Stimulated activated CD8-positive, alpha-beta memory T cell treated with anti-CD3 and anti-CD28 coated beads, Interleukin-7, amount 100 ng/mL, for 4 hours (primary cell): ENCODE measurements around the gene APLF.
"Not testable (repeated sequence)": the region's sequence is repeated elsewhere in the genome, so short reads cannot be mapped to it uniquely, and the experiment has no call there.

Experiments used
- DNase-seq, 2 donors: peaks; one replicate each; pipeline ENCODE4 v3.0.0-alpha.2; 2020; ENCODE audit warnings: low read depth in 2 of 2

The APLF gene

GRCh38 chr2:68441179-68441993 lies 26.0 kb upstream of the APLF start:
- DNase-seq, result peak; percentile 60 to 82

GRCh38 chr2:68441994-68442322 lies 25.4 kb upstream of the APLF start:
- DNase-seq, result no peak

GRCh38 chr2:68446425-68446824 lies 21.0 kb upstream of the APLF start:
- not testable (repeated sequence) for DNase-seq

- DNase-seq, result no peak
Measured at GRCh38 chr2:68447118-68447517, 20.3 kb upstream of the APLF start.

DNA sequence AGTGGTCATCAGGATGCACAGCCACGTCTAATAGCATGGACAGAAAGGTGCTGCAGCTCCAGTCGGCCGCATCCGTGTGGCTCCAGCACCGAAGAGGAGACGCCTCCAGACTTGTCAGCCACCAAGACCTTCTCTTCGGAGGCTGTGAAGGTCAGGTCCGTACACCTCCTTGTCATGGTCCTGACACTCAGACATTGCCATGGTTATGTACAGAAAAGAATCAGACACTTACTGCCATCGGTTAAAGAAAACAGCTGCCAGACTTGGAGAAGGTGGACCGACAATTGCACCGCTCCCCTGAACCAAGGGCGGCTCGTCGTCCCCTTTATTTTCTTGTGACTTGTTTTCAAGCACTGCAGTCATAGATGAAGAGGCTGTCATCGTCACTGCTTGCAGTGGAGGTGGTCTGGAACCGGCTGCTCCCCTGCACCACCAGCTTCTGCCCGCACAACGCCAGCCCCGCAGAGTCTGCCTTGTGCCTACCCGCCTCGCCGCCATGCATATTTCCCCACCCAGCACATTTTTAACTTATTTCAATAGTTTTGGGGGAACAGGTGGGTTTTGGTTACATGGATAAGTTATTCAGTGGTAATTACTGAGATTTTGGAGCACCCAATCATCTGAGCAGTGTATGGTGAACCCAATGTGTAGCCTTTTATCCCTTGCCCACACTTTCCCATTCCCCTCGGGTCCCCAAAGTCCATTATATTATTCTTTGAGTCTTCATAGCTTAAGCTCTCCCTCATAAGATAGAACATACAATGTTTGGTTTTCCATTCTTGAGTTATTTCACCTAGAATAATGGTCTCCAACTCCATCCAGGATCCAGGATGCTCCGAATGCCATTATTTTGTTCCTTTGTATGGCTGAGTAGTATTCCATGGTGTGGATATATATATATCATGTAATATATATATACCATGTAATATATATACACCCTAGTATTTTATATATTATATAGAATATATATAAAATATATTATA lies 18.4 kb upstream of the APLF start:
- DNase-seq, result no peak

DNA sequence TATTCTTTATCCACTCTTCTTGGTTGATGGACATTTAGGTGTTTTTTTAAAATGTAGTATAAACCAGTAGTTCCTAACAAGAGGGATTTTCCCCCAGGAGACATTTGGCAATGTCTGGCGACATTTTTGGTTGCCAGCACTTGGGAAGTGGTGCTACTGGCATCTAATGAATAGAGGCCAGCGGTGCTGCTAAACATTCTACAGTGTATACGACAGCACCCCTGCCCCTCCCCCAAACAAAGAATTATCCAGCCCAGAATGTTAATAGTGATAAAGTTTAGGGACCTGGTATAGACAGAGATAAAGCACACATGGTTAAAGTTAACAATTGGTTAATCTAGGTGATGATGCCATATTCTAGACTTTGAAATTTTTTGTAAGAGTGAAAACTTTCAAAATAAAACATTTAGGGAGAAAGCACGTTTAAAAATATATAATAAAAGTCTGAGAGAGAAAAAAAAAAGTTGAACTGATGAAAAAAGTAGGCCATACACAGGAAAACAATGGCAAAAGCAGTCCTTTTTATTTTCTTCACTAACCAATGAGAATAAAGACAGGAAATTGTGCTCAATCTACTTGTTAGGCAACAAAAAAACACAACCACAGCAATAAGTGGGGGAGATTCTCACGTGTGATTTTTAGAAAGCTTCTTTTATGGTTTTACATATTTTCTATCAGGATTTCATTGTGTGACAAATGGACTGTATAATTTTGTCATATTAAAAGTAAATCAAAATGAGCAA lies 15.1 kb upstream of the APLF start:
- no peak for DNase-seq

DNA sequence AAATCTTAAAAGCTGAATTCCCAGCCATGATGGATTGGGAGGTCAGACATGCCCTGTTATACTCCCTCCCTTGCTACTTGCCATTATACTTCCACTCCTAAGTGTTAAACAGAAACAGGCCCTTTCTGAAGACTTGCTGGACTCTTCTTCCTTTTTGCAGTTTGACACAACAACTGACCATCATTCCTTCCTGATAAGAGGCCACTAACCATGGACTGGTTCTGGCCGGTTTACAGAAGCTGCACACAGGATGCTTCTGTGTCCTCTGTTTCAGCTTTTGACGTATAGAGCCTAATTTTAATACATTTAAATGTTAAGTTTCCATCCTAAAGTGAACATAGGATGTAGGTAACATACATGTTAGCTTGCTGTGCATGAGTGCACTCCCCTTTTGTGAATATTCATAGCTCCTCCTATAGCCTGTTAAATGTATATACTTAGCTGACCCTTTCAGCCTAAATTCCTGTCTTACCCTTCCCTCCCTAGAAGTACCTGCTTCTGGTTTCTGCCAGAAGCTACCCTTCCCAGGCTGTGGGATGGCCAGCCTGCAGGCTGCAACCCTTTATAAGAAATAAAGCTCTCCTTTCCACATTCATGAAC lies 13.5 kb upstream of the APLF start:
- no peak for DNase-seq

GRCh38 chr2:68454719-68455118 lies 12.7 kb upstream of the APLF start:
- no peak for DNase-seq

GRCh38 chr2:68456198-68456597 lies 11.2 kb upstream of the APLF start:
- no peak for DNase-seq

DNA sequence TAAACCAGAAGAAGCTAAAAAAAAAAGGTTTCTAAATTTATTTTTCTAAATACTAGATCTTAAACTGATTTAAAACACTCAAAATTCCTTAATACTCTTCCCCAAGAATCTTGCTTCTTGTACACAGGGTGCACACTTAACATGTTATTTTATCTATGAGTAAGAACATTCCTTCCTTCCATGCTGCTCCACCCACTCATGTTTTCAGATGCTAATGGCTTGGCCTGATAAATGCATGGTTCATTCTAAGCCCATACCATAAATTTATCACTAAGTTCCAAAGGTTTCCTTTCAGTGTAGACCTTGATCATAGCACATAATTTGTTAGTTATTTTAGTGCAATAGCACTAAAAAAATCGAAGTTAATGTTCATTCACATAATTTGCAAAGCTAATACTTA lies 8.4 kb upstream of the APLF start:
- DNase-seq, result no peak

DNA sequence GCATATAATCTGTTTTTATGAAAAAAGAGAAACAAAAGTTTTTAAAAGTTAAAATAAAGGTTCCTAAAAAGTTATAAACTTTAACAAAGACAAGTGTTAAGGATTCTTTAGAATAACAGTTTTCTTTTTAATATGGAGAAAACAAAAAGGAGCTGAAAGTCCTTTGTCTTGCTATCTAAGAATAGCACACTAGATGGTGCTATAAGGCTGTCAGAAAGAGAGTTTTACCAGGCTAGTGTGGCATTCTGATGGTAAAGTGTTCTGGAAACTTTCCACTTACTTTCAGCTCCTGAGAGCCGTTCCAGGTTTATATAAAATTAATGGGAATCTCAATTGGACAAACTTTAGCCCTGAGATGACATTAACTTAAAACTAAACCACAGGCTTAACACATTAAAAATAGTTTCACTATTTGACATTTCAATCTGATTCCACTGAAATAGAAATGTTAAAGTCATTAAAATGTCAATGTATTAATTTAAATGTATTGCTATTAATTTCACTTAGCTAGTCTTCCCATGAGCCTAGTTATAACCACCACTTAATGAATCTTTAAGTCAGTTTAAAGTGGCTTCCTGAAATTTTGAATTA lies 4.0 kb upstream of the APLF start:
- DNase-seq, result no peak

GRCh38 chr2:68464651-68465050 lies 2.7 kb upstream of the APLF start:
- DNase-seq, result no peak

DNA sequence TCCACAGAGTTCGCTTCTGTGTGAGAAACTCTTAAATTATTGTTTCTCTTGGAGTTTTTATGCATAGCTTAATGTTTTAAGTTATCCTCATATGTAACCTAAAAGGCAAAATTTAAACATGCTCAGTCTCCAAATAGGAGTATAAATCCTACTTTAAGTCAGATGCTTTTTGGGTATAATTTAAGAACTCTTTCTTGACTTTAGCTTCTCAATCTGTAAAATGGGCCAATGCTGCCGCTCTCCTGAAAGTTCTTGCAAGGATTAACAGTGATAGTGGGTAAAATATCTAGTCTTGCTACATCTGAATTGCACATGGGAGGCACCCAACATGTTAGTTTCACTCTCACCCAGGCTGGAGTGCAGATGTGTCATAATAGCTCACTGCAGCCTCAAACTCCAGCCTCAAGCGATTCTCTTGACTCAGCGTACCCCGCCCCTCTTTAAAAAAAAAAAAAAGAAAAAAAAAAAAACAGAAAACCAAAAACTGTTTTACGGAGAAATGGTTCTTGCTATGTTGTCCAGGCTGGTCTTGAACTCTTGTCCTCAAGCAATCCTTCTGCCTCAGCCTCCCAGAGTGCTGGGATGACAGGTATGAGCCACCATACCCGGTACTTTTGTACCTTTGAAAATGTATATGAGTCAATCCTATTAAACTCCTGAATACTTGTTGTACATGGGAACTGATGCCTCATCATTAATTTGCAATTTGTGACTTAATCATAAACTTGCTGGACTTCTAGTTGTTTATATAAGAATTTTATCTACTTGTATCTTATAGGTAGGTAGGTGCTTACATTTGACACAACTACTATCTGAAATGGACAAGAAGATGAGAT lies 2.1 kb upstream of the APLF start:
- peak in 1 of 2 donors; percentile 35 for DNase-seq

GRCh38 chr2:68466361-68466777 lies 1.0 kb upstream of the APLF start:
- peak; percentile 51 to 58 for DNase-seq

GRCh38 chr2:68466778-68467076 lies 658 bp upstream of the APLF start:
- no peak for DNase-seq

GRCh38 chr2:68468801-68469200 lies 1.4 kb downstream of the APLF start:
- DNase-seq, result no peak

DNA sequence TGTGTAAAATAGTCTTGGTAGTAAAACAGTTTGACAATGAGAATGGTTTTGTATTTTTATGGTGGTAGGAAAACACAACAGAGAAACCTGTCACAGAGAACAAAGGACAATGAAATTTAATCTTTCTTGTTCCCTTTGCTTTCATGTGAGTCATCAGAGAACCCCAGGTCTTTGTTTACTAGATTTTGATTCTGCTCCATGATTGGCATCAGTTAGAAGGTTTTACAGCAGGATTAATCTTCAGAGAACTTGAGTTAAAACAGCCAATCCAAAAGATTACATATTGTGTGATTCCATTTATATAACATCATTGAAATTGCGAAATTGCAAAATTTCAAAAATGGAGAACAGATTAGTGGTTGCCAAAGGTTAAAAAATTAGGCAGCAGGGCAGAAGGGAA lies 2.5 kb downstream of the APLF start:
- no peak for DNase-seq

GRCh38 chr2:68471385-68471784 lies 4.0 kb downstream of the APLF start:
- no peak for DNase-seq

DNA sequence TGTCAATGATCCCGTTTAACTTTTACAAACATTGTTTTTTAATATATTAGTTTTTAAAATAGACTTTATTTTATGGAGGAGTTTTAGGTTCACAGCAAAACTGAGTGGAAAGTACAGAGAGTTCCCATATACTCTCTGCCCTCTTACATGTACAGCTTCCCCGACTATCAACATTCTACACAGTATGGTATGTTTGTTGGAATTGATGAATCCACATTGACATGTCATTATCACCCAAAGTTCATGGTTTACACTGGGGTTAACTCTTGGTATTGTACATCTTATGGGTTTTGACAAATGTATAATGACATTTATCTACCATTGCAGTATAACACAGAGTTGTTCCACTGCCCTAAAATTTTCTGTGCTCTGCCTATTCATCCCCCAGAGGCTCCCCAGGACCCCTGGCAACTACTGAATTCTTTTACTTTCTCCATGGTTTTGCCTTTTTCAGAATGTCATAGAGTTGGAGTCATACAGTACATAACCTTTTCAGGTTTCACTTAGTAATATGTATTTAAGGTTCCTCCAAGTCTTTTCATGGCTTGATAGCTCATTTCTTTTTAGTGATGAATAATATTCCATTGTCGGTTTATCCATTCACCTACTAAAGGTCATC lies 5.5 kb downstream of the APLF start:
- no peak for DNase-seq

- no peak for DNase-seq
Measured at GRCh38 chr2:68475110-68475509, 7.7 kb downstream of the APLF start.
